NCI-H524 treated with DMSO at 0.1 percent for 48 hours (cell line): Measurements from ENCODE around the gene KDF1.
"Not testable (repeated sequence)": the region's sequence is repeated elsewhere in the genome, so short reads cannot be mapped to it uniquely, and the experiment has no call there.

Experiments used
- DNase-seq: peaks from one replicate; lab custom pipeline; 2025; lab: John Stamatoyannopoulos, UW

Gene KDF1

DNA sequence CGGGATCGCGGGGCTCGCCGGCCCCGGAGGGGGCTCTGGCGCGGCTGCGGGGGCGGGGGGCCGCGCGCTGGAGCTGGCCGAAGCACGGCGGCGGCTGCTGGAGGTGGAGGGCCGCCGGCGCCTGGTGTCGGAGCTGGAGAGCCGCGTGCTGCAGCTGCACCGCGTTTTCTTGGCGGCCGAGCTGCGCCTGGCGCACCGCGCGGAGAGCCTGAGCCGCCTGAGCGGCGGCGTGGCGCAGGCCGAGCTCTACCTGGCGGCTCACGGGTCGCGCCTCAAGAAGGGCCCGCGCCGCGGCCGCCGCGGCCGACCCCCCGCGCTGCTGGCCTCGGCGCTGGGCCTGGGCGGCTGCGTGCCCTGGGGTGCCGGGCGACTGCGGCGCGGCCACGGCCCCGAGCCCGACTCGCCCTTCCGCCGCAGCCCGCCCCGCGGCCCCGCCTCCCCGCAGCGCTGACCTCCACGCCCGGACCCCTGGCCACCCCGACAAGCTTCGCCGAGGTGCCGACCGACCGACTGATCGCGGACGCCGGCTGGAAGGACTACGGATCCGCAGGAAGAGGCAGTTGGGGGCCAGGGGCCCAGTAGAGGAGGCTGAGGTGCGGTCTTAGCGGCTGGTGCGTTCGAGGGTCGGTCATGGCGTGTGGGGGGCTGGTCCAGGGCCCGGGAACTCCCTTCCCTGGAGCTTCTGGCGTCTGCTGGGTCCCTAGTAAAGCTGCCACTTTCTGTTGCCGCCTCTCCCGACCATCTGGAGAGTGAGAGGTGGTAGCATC, 33.9 kb upstream of the KDF1 start:
- no peak for DNase-seq

DNA sequence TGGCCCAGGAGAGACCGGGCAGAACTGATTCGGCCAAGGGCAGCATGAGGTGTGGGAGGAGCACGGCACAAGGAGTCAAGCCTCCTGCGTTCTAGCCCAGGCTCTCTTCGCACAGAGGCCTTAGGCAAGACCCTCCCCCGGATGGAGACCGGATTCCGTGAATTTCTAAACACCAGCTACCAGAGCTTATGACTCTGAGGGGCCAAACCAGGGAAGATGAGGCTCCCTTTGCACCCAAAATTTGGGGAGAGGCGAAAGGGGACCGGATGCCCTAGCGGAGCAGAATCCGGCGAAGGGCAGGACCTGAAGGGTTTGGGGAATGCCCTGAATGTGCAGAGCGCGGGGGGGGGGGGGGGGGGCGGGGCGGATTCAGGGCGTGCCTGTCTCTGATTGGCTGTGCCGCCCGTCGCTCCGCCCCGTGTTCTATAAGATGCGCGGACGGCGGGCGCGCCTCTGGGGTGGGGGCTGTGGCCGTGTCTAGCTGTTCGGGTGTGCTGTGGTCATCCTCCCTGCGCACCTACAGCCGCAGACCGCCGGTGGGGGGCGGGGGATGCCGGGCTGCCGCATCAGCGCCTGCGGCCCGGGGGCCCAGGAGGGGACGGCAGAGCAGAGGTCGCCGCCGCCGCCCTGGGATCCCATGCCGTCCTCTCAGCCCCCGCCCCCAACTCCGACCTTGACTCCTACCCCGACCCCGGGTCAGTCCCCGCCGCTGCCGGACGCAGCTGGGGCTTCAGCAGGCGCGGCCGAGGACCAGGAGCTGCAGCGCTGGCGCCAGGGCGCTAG, 33.2 kb upstream of the KDF1 start, which contains the start of gene TRNP1:
Gene TRNP1 (plus strand): TSS at position 456 of the 783 bp plus-strand sequence. CDS start 95 bp downstream, at position 551.
- DNase-seq: no peak

DNA sequence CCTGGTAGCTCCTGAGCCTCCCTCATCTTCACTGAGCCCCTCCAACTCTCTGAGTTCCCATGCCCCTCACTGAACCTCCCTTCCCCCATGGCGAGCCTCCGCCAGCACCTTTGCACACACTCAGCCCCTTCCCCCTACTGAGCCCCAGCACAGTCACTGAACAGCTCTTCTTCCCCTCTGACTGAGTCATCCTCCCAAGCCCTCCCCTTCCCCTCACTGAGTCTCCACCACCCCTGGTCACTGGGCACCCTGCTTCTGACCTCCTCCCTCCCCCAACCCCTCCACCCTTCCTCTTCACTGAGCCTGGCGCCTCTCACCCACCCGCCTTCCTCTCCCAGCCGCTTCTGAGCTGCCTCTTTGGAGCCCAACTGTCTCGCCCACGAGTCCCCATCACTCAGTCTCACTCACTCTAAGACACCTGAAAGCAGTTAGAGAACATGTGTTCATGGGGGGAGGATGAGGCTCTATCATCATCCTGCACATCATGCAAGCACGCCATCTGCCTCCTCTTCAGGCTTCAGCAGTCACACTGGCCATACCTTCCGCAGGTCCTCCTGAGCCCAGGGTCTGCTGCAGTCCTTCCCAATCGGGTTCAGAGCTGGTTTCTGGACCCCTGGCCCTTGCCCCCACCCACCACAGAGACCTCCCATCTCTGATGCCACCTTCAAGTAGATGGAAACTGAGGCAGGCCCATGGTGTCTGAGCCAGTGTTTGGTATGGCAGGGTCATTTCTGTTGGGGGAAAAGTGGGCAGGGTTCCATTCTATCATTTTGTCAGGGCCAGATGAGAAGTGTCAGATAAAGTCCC, 31.2 kb upstream of the KDF1 start:
- DNase-seq: peak; percentile 55

DNA sequence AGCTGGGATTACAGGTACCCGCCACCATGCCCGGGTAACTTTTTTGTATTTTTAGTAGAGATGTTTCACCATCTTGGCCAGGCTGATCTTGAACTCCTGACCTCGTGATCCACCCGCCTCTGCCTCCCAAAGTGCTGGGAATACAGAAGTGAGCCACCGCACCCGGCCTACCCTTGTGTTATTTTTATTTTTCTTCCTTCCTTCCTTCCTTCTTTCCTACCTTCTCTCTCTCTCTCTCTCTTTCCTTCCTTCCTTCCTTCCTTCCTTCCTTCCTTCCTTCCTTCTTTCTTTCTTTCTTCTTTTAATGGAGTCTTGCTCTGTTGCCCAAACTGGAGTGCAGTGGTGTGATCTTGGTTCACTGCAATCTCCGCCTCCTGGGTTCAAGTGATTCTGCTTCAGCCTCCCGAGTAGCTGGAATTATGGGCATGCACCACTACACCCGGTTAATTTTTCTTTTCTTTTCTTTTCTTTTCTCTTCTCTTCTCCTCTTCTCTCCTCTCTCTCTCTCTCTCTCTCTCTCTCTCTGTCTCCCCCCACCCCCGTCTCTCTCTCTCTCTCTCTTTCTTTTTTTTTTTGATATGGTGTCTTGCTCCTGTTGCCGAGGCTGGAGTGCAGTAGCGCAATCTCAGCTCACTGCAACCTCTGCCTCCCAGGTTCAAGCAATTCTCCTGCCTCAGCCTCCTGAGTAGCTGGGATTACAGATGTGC, 29.3 kb upstream of the KDF1 start:
- DNase-seq: not testable (repeated sequence)

DNA sequence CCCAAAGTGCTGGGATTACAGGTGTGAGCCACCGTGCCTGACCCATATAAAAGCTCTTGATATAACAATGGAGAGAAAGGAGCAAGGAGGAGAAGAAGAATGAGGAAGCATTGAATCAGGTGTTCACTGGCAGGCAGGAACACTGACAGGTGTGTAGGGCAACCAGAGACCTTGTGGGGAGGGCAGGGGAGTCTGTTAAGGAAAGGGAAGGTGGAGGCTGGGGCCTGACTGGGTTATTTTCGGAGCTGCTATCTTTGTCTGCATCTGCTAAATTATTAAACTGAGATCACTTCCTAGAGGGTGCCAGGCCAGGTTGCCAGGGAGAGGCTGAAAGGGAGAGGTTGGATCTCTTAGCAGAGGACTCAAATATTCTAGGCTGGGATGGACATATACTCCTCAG, 26.4 kb upstream of the KDF1 start:
- no peak for DNase-seq

DNA sequence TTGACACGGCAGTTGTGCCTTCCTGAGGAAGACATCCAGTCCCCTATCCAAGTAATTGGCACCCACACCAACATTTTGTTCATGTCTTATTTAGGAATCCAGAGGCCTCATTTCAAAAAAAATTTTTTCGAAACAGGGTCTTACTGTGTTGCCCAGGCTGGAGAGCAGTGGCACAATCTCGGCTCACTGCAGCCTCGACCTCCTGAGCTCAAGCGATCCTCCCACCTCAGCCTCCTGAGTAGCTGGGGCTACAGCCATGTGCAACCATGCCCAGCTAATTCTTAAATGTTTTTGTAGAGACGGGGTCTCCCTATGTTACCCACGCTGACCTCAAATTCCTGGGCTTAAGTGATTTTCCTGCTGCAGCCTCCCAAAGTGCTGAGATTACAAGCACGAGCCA, 24.0 kb upstream of the KDF1 start:
- DNase-seq: no peak

DNA sequence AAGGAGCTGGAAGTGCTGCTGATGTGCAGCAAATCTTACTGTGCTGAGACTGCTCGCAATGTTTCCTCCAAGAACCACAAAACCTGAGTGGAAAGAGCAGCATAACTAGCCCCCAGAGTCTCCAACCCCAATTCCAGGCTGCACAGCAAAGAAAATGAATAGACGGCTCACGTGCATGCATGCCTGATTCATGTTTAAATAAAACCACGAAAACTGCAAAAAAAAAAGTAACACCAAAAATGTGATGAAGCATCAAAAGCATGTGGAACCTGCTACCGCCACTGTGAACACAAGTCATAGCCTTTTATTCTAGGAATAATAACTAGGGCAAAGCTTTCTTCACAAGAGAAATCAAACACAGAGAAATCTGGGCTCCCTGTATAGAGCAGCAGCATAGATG, 23.6 kb upstream of the KDF1 start:
- DNase-seq: no peak

DNA sequence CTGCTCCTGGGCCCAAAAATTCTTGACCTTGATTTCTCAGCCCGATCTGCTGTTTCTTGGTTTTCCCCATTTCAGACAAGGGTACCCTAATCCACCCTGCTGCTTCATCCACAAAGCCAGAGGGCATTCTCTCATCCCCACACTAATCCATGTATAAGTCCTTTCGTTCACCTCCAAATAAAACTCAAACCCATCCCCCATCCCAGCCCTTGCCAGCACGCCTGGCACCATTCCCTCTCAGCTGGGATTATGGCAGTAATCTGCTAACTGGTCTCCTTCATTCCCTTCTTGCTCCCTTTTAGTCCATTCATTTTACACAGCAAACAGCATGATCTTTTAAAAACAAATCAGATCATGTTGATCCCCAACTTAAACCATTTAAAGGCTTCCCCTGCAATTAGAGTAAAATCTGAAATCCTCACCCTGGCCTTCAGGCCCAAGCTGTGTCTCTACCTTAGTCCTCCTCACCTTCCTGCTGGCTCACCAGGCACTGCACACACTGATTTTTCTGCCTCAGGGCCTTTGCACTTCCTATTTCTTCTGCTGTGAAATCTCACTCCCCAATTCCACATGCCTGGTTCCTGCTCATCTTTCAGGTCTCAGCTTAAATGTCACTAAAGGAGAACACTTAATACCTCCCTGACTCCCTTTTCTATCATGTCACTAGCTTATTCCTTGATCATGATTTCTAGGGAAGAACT, 21.0 kb upstream of the KDF1 start:
- DNase-seq: no peak

DNA sequence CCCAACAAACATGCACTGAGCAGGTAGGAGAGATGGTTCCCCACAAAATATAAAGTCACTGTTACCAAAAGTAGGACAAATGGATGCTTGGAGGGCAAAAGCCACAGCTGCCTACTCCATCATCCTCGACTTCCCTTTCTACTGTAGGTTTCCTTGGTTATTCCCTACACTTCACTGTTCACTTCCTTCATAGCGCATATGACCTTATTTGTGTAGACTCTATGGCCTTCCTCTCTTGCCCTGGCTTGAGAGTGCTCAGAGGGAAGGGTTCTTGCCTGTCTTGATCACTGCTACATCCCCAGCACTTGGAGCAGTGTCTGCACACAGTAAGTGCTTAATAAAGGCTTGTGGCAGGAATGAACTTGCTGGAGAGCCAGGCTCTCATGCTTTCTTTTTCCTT, 18.6 kb upstream of the KDF1 start:
- DNase-seq: no peak

DNA sequence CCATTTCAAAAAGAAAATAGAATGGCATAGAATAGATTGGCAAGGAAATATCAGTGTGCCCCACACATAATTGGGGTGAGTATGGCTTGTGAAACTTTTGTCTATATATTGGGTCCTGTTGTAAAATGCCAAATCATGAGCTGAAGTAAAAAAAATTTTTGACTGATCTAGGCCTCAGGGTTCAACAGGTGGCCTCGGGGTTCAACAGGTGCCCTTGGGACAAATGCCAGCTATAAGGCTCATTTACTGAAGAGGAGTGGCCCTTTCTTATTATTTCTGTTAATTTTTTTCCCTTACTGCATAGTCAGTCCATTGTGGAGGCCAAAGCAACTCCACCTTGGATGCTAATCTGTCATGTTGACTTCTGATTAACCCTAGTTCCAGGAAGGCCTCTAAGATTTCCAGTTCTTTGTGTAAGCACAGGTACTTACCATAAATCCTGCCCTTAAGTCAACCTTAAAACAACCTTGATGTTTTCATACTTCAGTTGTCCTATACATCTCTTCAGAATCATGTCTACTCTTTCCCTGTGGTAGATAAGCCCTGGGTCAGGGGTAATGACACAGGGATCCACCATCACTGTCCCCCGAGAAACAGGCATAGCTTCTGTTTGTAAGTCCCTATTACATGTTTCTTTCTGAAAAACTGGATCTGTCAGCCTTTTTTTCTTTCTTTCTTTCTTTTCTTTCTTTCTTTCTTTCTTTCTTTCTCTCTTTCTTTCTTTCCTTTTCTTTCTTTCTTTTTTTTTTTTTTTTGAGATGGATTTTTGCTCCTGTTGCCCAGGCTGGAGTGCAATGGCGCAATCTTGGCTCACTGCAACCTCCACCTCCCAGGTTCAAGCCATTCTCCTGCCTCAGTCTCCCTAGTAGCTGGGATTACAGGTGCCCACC, 16.6 kb upstream of the KDF1 start:
- no peak for DNase-seq

DNA sequence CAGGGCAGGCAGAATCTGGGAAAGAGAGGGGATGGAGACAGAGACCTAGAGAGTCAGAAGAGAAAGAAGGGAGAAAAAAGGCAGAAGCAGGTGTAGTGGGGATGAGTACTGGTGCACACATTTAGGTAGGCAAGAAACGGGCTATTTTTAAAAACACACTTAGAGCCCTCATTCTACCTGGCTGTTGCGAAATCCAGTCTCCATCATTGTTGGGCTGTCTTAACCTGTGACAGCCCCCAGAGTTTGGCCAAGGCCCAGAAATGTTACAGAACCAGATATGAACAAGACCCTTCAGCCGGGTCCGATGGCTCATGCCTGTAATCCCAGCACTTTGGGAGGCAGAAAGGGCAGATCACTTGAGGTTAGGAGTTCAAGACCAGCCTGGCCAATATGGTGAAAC, 12.6 kb upstream of the KDF1 start:
- DNase-seq: no peak

DNA sequence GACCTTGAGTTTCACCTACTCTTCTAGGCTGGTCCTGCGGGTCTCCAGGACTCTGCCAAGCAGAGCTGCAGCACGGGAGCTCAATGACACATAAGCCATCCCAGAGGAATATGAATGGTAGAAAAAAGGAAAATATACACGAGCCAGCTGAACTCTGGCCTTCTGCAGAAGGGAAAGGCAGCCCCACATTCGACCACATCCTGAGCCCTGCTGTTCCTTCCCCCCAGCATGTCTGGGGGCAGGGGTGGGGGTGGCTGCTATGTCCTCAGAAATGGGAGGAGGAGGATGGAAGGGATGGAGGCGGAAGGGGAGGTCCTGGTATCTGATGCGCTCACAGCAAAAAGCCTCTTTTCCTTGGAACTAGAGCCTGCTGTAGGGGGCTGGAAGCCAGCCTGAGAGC, 12.1 kb upstream of the KDF1 start:
- DNase-seq: no peak

DNA sequence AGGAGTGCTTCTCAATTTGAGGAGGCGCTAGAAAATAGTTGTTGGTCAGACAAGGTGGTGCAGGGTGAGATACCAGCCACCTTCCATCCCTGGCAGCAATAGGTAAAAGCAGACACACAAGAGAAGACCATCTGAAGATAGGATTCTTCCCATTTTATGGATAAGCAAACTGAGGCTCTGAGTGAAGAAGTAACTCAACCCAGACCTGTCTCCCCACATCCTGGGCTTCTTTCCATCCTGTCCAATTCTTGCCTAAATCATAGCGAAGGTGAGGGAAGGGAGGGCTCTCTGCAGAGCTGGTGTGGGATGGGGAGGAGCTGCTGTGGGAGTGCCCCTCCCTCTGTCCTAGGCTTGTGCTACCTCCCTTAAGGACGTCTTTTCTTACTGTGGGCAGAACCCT, 11.3 kb upstream of the KDF1 start:
- DNase-seq: no peak

DNA sequence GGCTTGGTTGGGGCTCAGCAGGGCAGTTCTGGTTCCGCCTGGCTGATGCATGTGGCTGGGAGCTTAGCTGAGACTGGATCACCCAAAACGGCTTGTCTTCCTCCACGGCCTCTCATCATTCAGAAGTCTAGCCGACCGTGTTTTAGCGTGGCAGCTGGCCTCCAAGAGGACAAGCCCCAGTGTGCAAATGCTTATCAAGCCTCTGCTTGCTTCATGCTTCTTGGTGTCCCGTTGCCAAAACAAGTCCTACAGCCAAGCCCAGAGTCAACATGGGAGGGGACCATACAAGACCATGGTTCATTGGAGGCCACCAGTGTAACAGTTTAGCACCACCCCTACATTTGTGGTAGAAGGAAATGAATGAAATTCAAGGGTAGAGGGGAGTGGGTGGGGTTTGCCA, 10.5 kb upstream of the KDF1 start:
- no peak for DNase-seq

DNA sequence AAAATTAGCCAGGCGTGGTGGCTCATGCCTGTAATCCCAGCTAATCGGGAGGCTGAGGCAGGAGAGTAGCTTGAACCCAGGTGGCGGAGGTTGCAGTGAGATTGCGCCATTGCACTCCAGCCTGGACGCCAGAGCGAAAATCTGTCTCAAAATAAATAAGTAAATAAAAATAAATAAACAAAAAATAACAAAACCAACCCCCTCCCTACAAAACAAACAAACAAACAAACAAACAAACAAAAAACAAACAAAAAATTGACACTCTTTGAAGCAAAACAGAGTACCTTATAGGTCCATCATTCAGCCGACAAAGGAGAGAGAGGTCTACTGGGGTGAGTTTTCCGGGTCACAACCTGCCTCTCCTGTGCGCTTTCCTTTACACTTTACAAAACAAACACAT, 5.4 kb upstream of the KDF1 start:
- DNase-seq: no peak

DNA sequence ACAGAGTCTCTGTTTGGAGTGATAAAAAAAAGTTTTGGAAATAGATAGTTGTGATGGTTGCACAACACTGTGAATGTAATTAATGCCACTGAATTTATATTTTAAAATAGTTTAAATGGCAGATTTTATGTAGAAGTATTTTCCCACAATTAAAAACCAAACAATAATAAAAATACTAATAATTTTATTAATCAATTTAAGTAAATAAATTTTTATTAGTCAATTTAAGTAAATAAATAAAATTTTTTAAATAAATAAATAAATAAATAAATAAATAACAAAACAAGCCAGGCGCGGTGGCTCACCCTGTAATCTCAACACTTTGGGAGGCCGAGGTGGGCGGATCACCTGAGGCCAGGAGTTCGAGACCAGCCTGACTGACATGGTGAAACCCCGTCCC, 4.9 kb upstream of the KDF1 start:
- DNase-seq: no peak

DNA sequence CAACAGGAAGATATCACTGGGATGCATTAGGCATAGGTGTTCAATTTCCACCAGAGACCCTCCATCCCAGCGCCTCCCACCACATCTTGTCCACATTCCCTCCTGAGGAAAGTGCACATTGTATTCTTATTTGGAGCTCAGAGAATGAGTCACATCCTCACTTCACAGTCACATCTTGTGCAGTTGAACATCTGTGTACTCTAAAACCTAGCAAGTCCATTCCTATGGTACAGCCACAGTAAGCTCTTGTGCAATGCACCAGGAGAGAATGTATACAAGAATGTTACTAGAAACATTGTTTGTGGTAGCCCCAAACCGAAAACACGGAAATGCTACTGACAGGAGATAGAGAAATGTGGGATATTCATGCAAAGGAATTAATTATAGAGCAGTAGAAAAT, 1.6 kb upstream of the KDF1 start:
- DNase-seq: no peak

DNA sequence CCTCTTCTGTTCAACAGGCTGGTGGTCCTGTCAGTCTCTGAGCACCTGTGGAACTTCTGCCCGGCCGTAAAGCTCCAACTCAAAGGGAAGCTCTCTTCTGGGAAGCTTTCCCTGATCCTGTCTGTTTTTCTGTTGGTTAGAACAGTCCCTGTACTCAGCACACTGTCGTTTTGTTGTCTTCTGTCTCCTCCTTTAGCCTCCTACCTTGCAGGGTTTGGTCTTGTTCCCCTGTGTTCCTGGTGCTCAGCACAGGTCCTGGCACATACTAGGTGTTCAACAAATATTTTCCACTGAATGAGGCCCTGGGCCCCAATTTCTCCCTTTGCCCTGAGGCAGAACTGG, 328 bp upstream of the KDF1 start:
- no peak for DNase-seq

DNA sequence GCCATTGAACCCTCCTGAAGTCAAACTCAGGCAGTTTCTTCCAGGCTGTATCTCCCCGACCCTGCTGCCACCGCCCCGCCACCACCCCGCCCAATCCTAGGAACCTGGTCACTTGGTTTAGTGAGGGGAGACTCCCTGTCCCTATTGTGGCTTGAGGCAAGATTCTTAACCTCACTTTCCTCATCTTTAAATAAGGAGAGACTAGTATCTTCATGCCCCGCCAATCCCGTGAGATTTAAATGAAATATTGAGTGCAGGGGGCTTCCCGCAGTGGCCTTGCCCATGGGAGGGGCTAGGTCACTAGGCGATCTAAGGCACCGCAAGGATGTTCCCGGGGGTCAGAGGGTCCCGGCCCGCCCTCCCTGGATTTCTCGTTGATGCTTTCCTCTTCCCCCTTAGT, 998 bp downstream of the KDF1 start:
- DNase-seq: no peak

DNA sequence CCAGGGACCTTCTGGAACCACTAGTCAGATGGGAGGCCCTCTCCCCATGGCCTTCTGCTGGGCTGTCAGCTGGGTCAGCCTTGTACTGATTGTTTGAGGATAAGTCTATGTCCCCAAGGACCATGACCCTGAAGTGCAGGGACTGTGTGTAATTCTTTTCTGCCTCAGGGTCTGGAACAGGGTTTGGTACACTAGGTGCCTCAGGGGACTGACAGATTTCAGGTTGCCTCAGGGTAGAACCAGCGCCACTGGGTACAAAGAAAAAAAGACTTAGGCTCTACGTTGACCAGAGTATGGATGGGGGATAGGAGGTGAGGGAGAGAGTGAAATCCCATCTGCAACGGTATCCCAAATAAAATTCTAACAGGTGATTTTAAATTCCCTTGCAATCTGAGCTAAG, 3.0 kb downstream of the KDF1 start:
- no peak for DNase-seq

DNA sequence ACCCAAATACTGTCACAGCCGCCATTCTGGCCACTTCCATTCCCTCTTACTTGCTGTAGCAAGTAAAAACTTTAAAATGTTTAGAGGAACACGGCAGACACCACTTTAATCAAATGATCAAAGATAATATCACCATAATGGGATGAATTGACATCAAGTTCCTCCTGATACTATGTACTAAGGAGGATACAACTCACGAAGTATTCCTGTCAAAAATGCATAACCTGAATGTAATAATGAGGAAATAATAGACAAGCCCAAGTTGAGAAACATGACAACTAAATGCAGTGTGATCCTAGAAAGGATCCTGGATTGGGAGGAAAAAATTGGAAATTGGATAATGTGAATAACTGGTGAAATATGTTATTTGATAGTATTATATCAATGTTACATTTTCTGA, 3.9 kb downstream of the KDF1 start:
- DNase-seq: no peak
